ENCODE measurements around the gene FMNL3. TPM values are rescaled to one million over a fixed set of nuclear protein-coding genes. Genes with fewer than 3 reads are reported as not detected.
"Not testable (repeated sequence)": the region's sequence is repeated elsewhere in the genome, so short reads cannot be mapped to it uniquely, and the experiment has no call there.

Gene FMNL3
- total and polyA plus RNA-seq, 8 donors: 2.1 to 28.5 (median 8.3) TPM

GRCh38 chr12:49734900-49735299 lies 27.7 kb upstream of the FMNL3 start:
- H3K4me1 ChIP-seq; H3K9me3 ChIP-seq; DNase-seq; H3K36me3 ChIP-seq; intact Hi-C loops (cut with DNase I; ENCODE audit: low total_unique reads); H3K27ac ChIP-seq; H3K27me3 ChIP-seq; H3K4me3 ChIP-seq: not testable (repeated sequence)
- 95 to 98% (median 96%) methylated on average over 7 of the region's 7 CpGs for WGBS, 5 donors

GRCh38 chr12:49733219-49734017 lies 26.2 kb upstream of the FMNL3 start:
- Histone ChIP-seq H3K9me3 (no peaks in the 10 kb centered on the region), H3K27ac (no peak overlapping the region), H3K4me3 (no peak overlapping the region), H3K36me3 (no peaks in the 10 kb centered on the region), H3K27me3 (no peaks in the 10 kb centered on the region), H3K4me1 (no peaks in the 10 kb centered on the region)
- intact Hi-C loops (cut with DNase I; ENCODE audit: low total_unique reads): no loop called here
- no peak for DNase-seq
- TF ChIP-seq POLR2A (IDR thresholded peaks at IDR 0.05): no peak
- WGBS, 5 donors: 74 to 84% (median 78%) methylated on average over 10 of the region's 10 CpGs

- WGBS, 5 donors: 86 to 90% (median 88%) methylated on average over 3 of the region's 3 CpGs
- Histone ChIP-seq H3K36me3 (no peaks in the 10 kb centered on the region), H3K4me3 (no peak overlapping the region), H3K27me3 (no peaks in the 10 kb centered on the region), H3K9me3 (no peaks in the 10 kb centered on the region), H3K27ac (no peak overlapping the region), H3K4me1 (no peaks in the 10 kb centered on the region)
- DNase-seq: no peak
- intact Hi-C loops (cut with DNase I; ENCODE audit: low total_unique reads): no loop called here
- TF ChIP-seq POLR2AphosphoS5 (IDR thresholded peaks at IDR 0.05): no peak
- TF ChIP-seq EP300 (IDR thresholded peaks at IDR 0.05): no peak
- TF ChIP-seq, protein P1, sequence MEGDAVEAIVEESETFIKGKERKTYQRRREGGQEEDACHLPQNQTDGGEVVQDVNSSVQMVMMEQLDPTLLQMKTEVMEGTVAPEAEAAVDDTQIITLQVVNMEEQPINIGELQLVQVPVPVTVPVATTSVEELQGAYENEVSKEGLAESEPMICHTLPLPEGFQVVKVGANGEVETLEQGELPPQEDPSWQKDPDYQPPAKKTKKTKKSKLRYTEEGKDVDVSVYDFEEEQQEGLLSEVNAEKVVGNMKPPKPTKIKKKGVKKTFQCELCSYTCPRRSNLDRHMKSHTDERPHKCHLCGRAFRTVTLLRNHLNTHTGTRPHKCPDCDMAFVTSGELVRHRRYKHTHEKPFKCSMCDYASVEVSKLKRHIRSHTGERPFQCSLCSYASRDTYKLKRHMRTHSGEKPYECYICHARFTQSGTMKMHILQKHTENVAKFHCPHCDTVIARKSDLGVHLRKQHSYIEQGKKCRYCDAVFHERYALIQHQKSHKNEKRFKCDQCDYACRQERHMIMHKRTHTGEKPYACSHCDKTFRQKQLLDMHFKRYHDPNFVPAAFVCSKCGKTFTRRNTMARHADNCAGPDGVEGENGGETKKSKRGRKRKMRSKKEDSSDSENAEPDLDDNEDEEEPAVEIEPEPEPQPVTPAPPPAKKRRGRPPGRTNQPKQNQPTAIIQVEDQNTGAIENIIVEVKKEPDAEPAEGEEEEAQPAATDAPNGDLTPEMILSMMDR (IDR thresholded peaks at IDR 0.05): no peak
- TF ChIP-seq POLR2A (IDR thresholded peaks at IDR 0.05): no peak
Observed at GRCh38 chr12:49730568-49731101, 23.4 kb upstream of the FMNL3 start.

DNA sequence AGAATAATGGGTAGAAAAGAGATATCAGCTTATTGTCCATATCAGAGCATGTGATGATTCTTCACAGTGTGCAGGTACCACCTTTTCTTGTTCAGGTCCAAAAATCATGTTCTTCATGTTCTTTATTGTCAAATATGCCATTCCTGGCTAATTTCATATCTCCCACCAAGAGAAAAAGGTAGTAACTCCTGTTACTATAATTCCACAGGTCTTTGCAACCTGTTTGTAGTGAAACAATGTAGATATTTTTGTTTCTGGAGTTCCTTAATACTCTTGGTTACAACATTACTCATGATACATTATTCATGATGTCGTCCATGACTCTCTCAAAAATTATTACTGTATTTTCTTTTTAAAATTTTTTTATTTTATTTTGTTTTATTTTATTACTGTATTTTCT lies 22.8 kb upstream of the FMNL3 start:
- DNase-seq: no peak
- Histone ChIP-seq H3K27ac (no peak overlapping the region), H3K9me3 (no peaks in the 10 kb centered on the region), H3K4me3 (no peak overlapping the region), H3K36me3 (no peaks in the 10 kb centered on the region), H3K27me3 (no peaks in the 10 kb centered on the region), H3K4me1 (no peaks in the 10 kb centered on the region)
- 69 to 92% (median 76%) methylated on average over 1 of the region's 1 CpG for WGBS, 5 donors
- TF ChIP-seq EP300 (IDR thresholded peaks at IDR 0.05) (no peak), POLR2A (IDR thresholded peaks at IDR 0.05) (no peak), POLR2AphosphoS5 (IDR thresholded peaks at IDR 0.05) (no peak)
- TF ChIP-seq, protein P1 (IDR thresholded peaks at IDR 0.05): no peak
- intact Hi-C loops (cut with DNase I; ENCODE audit: low total_unique reads): no loop called here

- Histone ChIP-seq H3K27me3 (peaks cover 0 to 6% (median 0%) of the 10 kb centered on the region in 3 donors), H3K36me3 (no peaks in the 10 kb centered on the region), H3K27ac (no peak overlapping the region), H3K9me3 (no peaks in the 10 kb centered on the region), H3K4me1 (no peaks in the 10 kb centered on the region), H3K4me3 (no peak overlapping the region)
- intact Hi-C loops (cut with DNase I; ENCODE audit: low total_unique reads): no loop called here
- 89 to 96% (median 94%) methylated on average over 3 of the region's 3 CpGs for WGBS, 5 donors
- no peak for DNase-seq
- TF ChIP-seq POLR2A (IDR thresholded peaks at IDR 0.05): no peak
- TF ChIP-seq POLR2AphosphoS5 (IDR thresholded peaks at IDR 0.05): no peak
- TF ChIP-seq EP300 (IDR thresholded peaks at IDR 0.05): no peak
- TF ChIP-seq, protein P1 (IDR thresholded peaks at IDR 0.05): no peak
Observed at GRCh38 chr12:49728446-49728845, 21.2 kb upstream of the FMNL3 start.

GRCh38 chr12:49721355-49721754 lies 14.2 kb upstream of the FMNL3 start:
- DNase-seq; H3K27me3 ChIP-seq; H3K4me1 ChIP-seq; intact Hi-C loops (cut with DNase I; ENCODE audit: low total_unique reads); H3K4me3 ChIP-seq; H3K9me3 ChIP-seq; H3K36me3 ChIP-seq; H3K27ac ChIP-seq: not testable (repeated sequence)
- WGBS, 5 donors: 73 to 79% (median 77%) methylated on average over 3 of the region's 3 CpGs
